ENCODE measurements around the gene PNLDC1. TPM values are rescaled to one million over a fixed set of nuclear protein-coding genes. Genes with fewer than 3 reads are reported as not detected.

Gene PNLDC1
- total and polyA plus RNA-seq, 2 experiments from 2014 or later, result 0.11 TPM; not detected in 1

GRCh38 chr6:159806021-159806458 is 6.0 kb downstream of the PNLDC1 start:
- Histone ChIP-seq H2AFZ (no peak overlapping the region), H3K4me2 (peak overlapping the region; percentile 51)

GRCh38 chr6:159807150-159807858 is 7.2 kb downstream of the PNLDC1 start:
- Histone ChIP-seq H4K20me1 (ENCODE audit: insufficient read depth, poor library complexity, severe bottlenecking) (no peaks in the 10 kb centered on the region), H3K9me3 (ENCODE audit: low read depth) (no peaks in the 10 kb centered on the region), H3K36me3 (replicated peaks; ENCODE audit: insufficient read depth, low read depth) (no peaks in the 10 kb centered on the region), H3K4me2 (no peak overlapping the region), H3K27ac (peak overlapping the region; percentile 80), H3K27me3 (no peaks in the 10 kb centered on the region), H3K4me3 (no peak overlapping the region), H3K4me1 (ENCODE audit: insufficient read depth) (peaks cover 9% of the 10 kb centered on the region), H2AFZ (no peak overlapping the region), H3K9me2 (replicated peaks; ENCODE audit: insufficient read depth) (no peaks in the 10 kb centered on the region), H3K79me2 (no peaks in the 10 kb centered on the region)
- peak; percentile 48 for DNase-seq (ENCODE audit: low spot score)
- WGBS (ENCODE audit: low lambda C conversion rate, missing lambda C conversion rate), result 59% methylated on average over 5 of the region's 5 CpGs
- TF ChIP-seq EZH2 (IDR thresholded peaks at IDR 0.05; ENCODE audit: borderline replicate concordance), result no peak
- no peak for TF ChIP-seq CTCF (IDR thresholded peaks at IDR 0.05; ENCODE audit: poor library complexity)
- no peak for TF ChIP-seq EZH2phosphoT487 (IDR thresholded peaks at IDR 0.05; ENCODE audit: low read depth, severe bottlenecking, unreplicated experiment)

More at GRCh38 chr6:159806021-159806458, 6.0 kb downstream of the PNLDC1 start:
- H3K4me3 ChIP-seq, result no peak overlapping the region
- TF ChIP-seq EZH2 (IDR thresholded peaks at IDR 0.05; ENCODE audit: borderline replicate concordance), result no peak
- TF ChIP-seq EZH2phosphoT487 (IDR thresholded peaks at IDR 0.05; ENCODE audit: low read depth, severe bottlenecking, unreplicated experiment), result no peak
- no peak for TF ChIP-seq CTCF (IDR thresholded peaks at IDR 0.05; ENCODE audit: poor library complexity)
- H3K4me1 ChIP-seq (ENCODE audit: insufficient read depth), result peaks cover 9% of the 10 kb centered on the region
- no peaks in the 10 kb centered on the region for H3K9me2 ChIP-seq (replicated peaks; ENCODE audit: insufficient read depth)
- H3K9me3 ChIP-seq (ENCODE audit: low read depth), result no peaks in the 10 kb centered on the region
- peak; percentile 46 for DNase-seq (ENCODE audit: low spot score)
- no peaks in the 10 kb centered on the region for H3K79me2 ChIP-seq
- peak overlapping the region; percentile 80 for H3K27ac ChIP-seq
- 82% methylated on average over 9 of the region's 9 CpGs for WGBS (ENCODE audit: low lambda C conversion rate, missing lambda C conversion rate)
- no peaks in the 10 kb centered on the region for H4K20me1 ChIP-seq (ENCODE audit: insufficient read depth, poor library complexity, severe bottlenecking)
- H3K27me3 ChIP-seq, result no peaks in the 10 kb centered on the region
- H3K36me3 ChIP-seq (replicated peaks; ENCODE audit: insufficient read depth, low read depth), result no peaks in the 10 kb centered on the region

GRCh38 chr6:159808647-159809046 is 8.6 kb downstream of the PNLDC1 start:
- Histone ChIP-seq H3K36me3 (replicated peaks; ENCODE audit: insufficient read depth, low read depth) (no peaks in the 10 kb centered on the region), H3K27me3 (no peaks in the 10 kb centered on the region), H4K20me1 (ENCODE audit: insufficient read depth, poor library complexity, severe bottlenecking) (no peaks in the 10 kb centered on the region), H3K9me3 (ENCODE audit: low read depth) (no peaks in the 10 kb centered on the region), H3K27ac (no peak overlapping the region), H3K79me2 (no peaks in the 10 kb centered on the region), H3K4me3 (no peak overlapping the region), H2AFZ (no peak overlapping the region), H3K4me2 (no peak overlapping the region), H3K4me1 (ENCODE audit: insufficient read depth) (peaks cover 9% of the 10 kb centered on the region), H3K9me2 (replicated peaks; ENCODE audit: insufficient read depth) (no peaks in the 10 kb centered on the region)
- no peak for DNase-seq (ENCODE audit: low spot score)
- 74% methylated on average over 6 of the region's 6 CpGs for WGBS (ENCODE audit: low lambda C conversion rate, missing lambda C conversion rate)
- TF ChIP-seq EZH2 (IDR thresholded peaks at IDR 0.05; ENCODE audit: borderline replicate concordance) (no peak), EZH2phosphoT487 (IDR thresholded peaks at IDR 0.05; ENCODE audit: low read depth, severe bottlenecking, unreplicated experiment) (no peak), CTCF (IDR thresholded peaks at IDR 0.05; ENCODE audit: poor library complexity) (no peak)

Measured in hepatocyte (in vitro differentiated cells).